NCI-H345 treated with DMSO at 0.1 percent for 48 hours (cell line): Measurements from ENCODE around the gene NOTCH2.
"Not testable (repeated sequence)": the region's sequence is repeated elsewhere in the genome, so short reads cannot be mapped to it uniquely, and the experiment has no call there.

Experiments
- DNase-seq: peaks from one replicate; lab custom pipeline; 2025; ENCODE audit not compliant: unreplicated experiment; lab: John Stamatoyannopoulos, UW

Gene NOTCH2

DNA sequence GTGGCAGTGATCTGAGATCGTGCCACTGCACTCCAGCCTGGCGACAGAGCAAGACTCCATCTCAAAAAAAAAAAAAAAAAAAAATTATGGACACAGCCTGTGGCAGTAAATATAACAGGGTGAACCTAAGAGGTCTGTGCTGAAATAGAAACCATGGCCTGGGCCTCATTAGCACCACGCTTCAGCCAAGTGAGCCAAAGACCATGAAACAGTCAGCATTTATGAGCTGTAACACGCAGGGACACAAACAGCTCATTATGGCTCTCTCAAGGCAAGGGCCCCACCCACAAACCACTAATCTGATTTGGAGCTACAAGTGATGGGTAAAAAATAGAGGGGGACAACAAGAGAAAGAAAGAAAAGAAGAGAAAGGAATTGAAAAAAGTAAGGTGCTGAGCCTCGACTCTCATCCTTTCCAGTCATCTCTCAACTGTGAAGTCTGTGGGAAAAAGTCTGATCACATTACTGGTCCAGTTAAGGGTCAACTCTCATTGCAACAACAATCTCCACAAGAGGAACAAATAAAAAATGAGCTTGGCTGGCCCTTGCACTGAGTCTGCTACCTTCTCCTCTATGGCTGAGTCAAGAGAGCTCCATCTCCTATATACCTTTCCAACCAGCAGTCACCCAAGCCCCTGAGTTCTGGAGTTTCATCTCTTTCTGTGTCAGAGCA is 93.7 kb downstream of the NOTCH2 start:
- not testable (repeated sequence) for DNase-seq

DNA sequence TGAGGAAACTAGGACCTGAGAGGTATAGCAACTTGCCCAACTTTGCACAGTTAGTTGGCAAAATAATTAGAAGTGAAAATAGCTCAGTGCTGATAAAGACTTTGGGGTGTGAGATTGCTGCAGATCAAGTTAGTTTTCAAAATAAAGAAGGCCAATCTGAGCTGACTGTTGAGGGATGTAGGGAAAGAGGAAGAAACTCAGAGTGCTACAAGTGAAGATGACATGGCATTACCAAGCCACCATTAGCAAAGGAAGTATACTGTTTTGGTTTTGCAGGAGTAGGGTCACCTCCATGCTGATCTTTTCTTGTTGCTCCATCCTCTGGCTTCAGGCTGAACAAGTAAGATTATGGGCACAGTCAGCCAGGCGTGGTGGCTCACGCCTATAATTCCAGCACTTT is 94.5 kb downstream of the NOTCH2 start:
- DNase-seq, result no peak

DNA sequence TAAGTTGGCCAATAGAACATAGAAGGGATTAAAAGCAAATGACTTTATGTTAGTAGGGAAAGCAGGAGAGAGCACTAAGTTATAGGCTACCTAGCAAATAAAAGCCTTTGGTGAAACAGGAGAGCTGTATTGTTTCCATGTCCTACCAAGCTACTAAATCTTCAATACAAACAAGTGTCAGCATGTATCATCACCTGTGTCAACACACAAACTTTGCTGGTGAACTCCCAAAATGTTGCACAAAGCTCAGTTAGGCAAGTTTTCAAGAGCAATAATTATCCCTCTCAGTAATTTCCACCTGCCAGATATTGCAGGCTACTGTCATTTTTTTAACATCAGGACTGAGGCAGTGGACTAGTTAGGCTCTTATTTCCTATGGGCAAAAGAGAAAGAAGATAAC is 95.4 kb downstream of the NOTCH2 start:
- peak; percentile 90 for DNase-seq

DNA sequence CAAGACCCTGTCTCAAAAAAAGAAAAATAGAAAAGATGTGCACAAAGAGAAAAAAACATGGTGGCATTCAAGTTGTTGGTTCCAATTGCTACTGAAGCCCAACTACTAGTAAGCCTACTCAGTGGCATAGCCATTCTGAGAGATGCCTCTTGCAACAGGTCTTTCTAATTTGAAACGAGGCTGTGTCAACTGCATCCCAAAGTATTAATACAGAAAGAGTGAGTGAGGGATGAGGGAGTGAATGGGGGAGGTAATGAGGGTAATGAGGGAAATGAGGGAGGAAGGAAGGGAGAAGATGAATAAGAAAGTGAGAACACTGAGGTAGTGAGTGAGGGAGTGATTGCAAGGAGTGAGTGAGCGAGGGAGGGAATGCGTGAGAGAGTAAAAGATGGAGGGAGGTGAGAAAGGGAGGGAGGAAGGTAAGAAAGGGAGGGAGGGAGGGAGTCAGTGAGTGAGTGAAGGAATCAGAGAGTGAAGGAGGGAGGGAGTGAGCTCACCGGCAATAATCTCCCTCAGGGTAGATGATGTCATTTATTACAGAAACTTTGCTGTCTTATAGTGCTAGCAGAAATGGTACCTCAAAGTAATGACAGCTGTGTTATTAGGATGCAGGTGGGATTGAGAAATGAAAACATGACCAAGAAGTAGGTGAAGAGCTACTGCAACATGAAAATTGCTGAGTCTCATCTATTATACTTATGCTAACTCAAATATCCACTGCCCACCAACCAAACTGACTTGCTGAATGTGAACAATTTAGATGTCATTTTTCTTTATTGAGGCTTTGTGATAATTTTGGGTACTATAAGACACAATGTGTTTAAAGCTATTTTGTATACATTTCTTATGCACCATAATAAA is 97.5 kb downstream of the NOTCH2 start:
- DNase-seq, result no peak

DNA sequence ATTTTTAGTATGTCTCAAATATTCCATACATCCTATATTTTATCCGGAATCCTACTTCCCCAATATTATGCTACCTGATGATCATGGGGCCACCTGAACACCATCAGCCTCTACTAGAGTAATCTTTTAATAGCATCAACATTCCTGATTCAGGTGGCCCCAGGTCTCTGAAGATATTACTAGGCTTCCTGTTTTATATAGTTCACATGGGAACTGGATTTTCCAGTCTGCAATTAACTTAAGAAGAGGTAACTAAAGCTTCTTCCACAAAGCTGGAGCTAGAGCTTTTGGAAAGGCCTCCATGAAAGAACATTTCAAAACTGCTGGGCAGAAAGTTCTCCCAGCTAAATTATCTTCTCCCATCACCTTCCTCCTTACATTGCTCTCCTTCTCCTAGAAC is 100.9 kb downstream of the NOTCH2 start:
- DNase-seq, result no peak

DNA sequence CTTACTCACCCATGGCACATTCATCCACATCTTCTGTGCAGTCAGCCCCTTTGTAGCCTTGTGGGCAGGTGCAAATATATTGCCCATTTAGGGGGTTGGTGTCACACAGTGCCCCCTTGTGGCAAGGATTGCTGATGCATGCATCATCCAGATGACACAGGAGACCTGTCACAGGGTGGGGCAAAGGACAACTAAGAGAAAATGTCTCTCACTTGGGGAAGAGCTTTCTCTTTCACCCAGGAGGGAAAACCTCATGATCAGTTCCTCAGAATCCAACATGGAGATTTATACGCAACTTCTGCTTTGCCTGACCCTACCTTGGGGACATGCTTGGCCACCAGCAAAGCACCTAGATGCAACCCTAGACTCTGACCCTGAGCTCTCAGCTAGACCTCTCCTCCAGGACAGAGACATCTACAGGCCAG is 101.4 kb downstream of the NOTCH2 start:
- no peak for DNase-seq

DNA sequence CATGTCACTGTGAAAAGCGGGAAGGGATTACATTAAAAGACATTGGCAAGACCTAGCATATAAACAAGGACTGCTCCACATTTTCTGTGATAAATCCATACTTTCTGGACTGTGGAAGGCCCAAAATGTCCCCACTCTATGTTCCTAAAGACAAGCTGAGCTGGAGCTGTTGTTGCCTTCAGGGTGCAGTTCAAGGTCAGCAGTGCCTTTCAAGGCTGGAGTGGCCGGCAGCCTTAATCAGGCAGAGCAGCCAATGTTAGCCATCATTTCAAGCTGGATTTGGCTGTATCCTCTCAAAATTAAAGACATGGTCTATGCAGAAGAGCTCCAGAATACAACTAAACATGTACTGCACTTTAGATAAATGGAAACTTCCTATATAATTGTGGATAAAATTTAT is 102.8 kb downstream of the NOTCH2 start:
- no peak for DNase-seq

DNA sequence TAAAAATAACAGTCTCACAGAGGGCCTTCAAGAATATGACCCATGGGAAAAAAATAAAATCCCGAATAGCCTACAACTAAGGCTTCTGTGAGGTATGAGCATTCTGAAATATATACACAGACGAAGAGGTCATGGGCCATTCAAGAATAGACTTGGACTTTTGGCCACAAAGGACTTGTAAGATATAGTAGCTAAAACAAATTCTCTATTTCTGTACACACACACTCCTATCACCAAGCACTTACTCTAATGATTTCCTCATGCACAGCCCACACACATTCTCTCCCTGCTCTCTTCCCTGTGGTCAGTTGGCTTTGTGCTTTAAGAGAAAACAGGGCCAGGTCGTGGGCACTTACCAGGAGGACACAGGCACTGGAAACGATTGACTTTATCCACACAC is 103.4 kb downstream of the NOTCH2 start:
- no peak for DNase-seq

DNA sequence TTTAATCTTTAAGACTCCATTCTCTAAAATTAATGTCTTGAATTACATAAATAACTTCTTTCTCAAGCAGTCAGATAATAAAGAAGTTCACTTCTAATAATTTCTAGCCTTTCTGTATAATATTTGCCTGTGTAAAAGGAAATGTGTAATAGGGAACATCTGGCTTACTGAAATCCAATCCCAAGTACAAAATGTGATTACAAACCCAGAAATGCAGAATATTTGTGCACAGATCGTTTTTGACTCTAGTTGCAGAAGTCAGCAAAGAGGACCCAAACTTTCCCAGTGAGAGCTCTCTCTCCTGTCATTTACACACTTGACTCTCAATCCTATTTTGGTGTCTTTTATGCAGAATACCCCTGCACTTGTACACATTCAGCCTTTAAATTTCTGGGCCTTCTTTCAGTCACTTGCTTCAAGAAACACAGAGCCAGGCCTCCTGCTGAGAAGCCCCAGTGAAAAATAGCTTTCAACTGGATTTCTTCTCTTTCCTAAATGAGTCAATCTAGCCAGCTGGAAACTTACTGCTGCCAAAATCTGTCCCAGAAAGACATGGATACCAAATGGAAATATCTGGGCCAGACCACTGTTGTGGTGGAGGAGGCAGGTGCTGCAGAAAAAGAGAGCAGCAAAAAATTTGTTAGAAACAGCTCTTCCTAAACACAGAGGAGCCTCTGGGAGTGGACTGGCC is 104.6 kb downstream of the NOTCH2 start:
- DNase-seq, result no peak

DNA sequence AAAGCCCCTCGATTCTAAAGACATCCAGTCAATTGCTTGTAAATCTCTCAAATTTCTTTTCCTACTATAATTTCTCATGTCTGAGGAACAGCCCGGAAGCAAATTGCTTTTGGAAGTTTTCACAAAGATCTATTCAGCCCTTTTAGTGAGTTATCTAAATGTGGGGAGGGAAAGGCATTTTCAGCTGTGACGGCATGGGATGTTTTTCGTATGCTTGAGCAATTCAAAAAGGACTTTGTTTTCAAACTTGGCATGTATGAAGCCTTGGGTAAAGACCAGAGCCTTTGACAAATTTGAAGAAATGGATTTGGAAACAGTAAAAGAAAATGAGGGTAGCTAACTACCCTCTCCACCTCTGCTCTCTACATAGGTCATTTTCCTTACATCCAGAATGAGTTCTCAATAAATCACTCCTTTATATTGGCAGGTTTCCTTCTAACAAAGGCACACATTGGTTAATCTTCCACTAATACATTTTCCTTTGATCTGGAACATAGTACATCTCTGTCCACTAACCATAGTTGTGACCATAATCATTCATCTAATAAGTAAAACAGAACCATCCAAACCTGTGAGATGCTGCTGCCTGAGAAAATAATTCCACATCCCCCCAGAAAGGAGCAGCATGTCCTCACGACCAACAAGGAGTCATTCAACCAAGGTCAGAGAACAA is 107.0 kb downstream of the NOTCH2 start:
- no peak for DNase-seq

DNA sequence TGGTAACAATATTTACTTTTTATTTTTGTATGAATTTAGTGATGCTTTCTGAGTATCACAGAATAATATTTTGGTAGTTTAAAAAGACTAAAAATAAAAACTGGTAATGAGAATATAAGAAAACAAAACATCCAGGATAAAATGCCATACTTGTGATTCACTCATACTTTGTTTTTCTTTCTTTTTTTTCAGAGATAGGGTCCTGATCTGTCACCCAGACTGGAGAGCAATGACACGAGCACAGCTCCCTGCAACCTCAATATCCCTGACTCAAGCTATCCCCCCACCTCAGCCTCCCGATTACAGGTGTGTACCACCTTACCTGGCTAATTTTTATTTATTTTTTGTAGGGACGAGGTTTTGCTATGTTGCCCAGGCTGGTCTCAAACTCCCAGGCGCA is 109.0 kb downstream of the NOTCH2 start:
- no peak for DNase-seq

DNA sequence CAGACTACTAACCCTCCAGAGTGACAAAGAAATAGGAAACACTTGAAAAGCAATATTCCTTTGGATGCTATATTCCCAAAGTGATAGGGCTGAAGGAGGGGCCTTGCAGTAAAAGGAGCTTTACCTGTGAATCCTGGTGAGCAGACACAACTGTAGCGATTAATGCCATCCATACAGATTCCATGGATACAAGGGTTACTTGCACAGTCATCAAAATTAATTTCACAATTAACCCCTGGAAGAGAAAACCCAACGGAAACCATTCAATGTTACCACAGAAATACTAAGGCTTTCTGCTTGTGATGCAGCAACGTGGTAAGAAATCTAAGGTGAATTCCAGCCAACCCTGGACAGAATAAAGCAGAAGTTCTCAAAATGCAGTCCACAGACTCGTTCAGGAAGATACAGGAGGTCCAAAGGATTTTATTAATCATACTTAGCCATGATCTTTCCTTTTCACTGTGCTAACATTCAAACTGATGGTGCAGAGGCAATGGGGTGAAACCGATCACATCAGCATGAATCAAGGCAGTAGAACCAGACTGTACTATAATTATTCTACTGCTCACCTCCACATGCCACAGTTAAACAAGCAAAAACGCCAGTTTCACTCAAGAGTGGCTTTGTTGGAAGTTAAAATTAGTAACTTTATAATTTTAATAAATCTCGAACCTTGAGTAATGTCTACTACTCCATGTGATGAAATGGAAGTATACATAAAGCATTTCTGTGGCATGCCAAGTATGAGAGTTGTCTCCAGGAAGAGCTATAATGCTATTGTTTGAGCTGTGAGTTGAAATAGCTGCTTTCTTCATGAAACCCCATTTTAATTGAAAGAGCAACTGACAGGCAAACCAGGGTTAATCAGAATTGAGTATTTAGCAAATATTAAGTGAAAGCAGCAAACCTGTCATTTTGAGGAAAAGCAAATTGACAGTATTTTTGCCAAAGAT is 109.9 kb downstream of the NOTCH2 start:
- DNase-seq, result no peak

DNA sequence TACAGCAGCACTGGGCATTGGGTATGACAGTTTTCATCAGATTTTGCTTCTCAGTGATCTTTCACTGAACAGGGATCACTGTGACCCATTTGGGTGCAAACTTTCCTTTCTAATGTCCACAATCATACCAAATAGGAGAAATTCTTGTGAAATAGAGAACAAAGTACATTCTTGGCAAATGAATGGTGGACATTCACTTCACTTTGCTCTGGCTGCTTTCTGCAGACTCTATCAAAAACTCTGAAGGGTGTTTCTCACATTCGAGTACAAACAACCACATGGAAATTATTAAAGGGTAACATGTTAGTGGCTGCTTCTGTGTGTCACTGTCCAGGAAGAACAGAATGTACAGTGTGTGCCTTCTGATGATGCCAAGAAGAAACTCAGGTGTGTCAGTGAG is 111.2 kb downstream of the NOTCH2 start:
- DNase-seq, result no peak

DNA sequence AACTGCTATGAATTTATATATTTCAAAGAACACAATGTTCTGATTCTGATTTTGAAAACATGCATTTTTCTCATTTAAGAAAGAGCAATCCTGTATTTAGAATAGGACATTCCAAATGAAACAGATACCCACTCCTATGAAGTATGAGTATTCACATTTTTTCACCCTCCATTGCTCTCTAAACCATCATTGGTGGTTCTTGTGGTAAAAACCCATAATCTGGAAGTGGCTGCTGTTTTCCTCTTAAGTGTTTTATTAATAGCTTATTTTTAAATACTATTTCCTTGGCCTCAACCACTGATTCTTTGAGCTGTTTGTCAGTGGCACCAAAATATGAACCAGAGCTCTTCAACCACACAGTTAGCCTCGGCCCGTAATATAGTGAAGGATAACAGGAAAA is 113.2 kb downstream of the NOTCH2 start:
- DNase-seq, result no peak

DNA sequence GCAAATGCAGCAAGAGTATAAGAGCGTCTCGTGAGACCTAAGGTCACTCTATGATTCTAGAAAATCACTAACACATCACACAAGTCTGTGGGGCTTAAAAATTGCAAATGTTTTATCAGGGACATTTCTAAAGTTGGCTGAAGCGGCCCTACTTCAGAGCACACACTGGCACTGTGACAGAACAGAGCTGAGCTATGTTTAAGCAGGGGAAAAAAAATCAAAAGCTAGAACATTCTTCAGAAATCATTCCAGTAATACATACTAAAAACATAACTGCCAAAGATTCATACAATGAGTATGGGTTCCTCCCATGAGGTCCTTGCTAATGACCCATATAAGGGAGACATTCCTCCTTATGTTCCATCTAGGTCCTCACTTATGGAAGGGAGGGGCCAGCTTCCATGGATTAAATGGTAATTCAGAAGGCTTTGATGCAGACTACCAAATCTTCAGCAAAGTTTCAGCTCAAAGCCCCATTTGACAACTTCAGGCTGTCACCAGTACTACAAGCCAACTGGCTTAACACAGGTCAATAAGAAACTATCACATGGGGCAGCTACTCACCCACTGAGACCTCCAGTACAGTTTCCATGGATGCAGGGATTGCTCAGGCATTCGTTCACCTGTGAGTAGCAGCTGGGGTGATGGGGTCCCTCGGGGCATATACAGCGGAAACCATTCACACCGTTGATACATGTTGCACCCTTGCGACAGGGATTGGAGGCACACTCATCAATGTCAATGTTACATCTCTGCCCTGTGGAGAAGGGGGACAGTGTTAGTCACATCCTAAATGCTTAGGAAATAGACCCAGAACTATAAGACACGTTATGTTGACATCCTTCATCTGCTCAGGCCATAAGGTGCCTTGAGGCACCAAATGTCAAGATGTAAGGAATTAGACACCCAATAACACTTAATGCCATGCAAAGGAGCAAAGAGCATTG is 114.7 kb downstream of the NOTCH2 start:
- DNase-seq, result no peak

DNA sequence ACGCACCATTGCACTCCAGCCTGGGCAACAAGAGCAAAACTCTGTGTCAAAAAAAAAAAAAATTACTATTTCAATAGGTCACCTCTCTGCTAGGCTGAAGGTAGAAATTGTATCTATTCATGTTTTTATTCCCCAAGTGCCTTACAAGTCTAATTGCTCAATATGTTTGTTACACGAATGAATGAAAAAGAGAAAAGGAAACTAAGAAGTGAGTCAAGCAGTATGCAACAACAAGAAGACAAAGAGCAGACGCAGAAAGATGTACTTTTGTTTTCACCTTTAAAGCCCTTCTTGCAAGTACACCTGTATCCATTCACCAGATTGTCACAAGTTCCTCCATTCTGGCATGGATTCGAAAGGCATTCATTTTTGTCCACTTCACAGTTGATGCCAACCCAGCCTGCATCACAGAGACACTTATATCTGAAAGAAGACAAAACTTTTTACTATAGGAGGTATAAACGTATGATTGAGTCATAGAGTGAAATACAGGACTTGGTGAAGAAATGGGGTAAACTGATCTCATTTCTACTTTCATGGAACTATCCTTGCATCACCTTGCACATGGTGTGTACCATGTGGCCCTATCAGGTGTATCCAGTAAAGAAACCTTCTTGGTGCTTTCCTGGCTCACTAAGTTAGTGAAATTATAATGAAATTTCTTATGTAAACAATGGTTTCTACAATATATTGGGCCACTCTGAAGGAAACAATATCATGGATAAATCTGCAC is 116.0 kb downstream of the NOTCH2 start:
- DNase-seq, result no peak

DNA sequence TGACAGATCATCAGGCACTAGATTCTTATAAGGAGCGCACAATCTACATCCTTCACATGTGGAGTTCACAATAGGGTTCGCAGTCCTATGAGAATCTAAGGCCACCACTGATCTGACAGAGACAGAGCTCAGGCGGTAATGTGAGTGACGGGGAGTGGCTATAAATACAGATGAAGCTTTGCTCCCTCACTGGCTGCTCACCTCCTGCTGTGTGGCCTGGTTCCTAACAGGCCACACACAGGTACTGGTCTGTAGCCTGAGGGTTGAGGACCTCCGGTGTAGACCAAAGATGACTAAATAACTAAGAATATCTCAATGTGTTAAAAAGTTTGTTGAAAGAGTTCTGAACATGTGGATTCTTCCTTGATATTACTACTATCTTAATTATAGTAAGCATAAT is 117.0 kb downstream of the NOTCH2 start:
- no peak for DNase-seq
